Stimulated activated CD4-positive, alpha-beta T cell treated with anti-CD3 and anti-CD28 coated beads, Interleukin-15, amount 100 ng/mL, for 24 hours (primary cell): ENCODE results near the gene ABCA5.
A peak's percentile ranks its signal among the peaks of the same experiment; 100 is the strongest.

Experiments used
- DNase-seq: peaks from one replicate; pipeline ENCODE4 v3.0.0-alpha.2; 2020

ABCA5 gene

GRCh38 chr17:69327060-69327831 is at the start of gene ABCA5:
ABCA5 (minus strand) TSS chr17:69327133; CDS start chr17:69314415, 12,718 bp downstream.
- peak; percentile 88 for DNase-seq

GRCh38 chr17:69375229-69375628 is 48.3 kb upstream of the ABCA5 start:
- no peak for DNase-seq

DNA sequence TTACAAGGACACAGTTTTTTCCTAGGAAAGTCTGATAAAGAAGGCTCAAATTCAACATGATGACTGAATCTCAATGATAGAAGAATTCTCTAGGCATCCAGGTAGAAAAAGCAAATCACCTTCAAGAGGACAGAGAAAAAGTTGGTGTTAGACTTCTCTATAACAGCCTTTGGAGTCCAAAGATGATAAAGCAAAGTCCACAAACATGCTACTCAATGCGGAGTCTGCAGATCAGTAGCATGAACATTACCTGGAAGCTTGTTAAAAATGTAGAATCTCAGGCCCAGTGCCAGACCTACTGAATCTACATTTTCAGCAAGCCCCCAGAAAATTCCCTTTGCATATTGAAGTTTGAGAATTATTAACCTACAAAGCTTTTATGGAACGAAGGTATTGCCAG is 46.1 kb upstream of the ABCA5 start:
- no peak for DNase-seq

GRCh38 chr17:69367298-69367697 is 40.4 kb upstream of the ABCA5 start:
- no peak for DNase-seq

GRCh38 chr17:69363488-69364210 is 36.7 kb upstream of the ABCA5 start:
- no peak for DNase-seq

DNA sequence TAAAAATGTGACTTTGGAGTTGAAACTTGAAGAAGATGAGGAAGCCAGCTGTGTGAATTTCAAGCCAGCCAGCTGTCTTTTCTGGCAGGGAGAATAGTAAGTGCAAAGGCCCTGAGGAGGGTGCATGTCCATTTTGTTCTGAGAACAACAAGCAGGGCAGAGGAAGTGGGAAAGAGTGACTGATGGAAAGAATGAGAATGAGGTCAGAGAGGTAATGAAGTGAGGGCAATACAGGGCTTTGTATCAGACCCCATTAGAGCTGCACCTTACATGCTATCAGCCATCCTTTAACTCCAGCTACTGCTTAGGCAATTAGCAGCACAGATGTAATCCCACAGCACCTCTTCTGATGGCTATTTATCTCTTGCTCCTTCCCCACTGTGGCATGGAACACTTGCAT is 34.2 kb upstream of the ABCA5 start:
- DNase-seq: no peak

- DNase-seq: no peak
Observed at GRCh38 chr17:69358688-69359596, 32.0 kb upstream of the ABCA5 start.

DNA sequence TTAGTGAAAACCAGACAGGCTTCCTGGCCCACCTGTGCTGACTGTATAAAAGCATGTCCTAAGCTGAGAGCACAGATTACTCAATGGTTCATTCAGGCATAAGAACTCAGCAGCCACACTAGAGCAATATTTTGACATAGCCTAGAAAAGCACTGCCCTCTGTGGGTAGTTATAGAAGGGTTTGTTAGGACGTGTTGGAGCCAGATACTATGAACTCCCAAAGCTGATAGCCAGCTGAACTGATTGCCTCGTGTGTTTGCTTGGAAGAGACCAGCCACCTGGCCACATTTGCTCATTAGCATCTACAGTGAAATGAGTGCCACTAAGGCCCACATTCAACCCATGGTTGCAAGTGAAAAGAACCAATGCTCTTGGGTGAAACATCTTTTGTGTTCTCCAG is 30.8 kb upstream of the ABCA5 start:
- no peak for DNase-seq

GRCh38 chr17:69356625-69357024 is 29.7 kb upstream of the ABCA5 start:
- no peak for DNase-seq

GRCh38 chr17:69350911-69351310 is 24.0 kb upstream of the ABCA5 start:
- DNase-seq: no peak

- DNase-seq: no peak
Observed at GRCh38 chr17:69348429-69348828, 21.5 kb upstream of the ABCA5 start.

GRCh38 chr17:69346766-69347165 is 19.8 kb upstream of the ABCA5 start:
- DNase-seq: no peak

DNA sequence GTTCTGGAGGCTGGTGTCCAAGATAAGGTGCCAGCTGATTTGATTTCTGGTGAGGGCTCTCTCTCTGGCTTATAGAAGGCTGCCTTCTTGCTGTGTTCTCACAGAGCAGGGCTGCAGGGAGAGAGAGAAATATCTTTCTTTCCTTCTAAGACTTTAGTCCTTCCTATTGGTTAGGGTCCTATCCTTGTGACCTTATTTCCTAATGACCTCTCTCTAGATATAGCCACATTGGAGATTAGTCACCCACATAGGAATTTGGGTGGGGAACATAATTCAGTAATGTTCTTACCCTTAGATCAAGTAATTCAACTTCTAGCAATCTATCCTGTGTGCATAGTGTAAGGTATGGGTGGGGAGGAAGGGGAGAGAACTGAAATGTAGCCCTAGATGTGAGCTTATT is 18.0 kb upstream of the ABCA5 start:
- DNase-seq: no peak

DNA sequence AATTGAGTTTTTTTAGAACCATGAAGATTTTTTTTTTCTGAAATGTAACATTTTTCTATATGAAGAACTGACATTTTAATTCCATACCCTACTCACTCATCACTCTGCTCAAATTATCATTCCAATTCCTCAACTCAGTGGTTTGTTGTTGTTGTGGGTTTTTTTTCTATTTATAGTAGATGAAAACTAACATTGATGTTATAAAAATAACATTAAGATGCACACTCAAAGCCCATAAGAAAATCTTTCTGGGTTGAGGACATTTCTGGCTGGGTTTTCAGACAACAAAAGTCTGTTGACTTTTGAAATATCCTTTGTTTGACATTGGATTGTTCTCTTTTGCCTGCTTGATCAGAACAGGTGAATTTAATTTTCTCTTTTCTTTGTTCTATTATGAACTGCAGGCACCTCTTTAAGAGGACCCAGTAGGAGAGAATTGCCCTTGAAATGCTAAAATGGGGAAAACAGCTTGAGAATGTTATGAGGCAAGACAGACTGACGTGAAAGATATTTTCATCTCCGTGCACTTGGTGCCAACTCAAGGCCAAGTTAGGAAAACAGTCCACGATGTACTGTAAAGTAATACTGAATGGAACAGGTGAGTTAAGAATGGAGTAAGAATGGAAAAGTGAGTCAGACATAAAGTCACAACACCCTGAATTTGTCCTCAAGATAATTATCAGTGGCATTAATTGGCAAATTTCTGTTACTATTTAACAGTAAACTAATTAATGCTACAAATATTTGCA is 16.1 kb upstream of the ABCA5 start:
- DNase-seq: no peak

GRCh38 chr17:69339937-69340336 is 13.0 kb upstream of the ABCA5 start:
- no peak for DNase-seq

DNA sequence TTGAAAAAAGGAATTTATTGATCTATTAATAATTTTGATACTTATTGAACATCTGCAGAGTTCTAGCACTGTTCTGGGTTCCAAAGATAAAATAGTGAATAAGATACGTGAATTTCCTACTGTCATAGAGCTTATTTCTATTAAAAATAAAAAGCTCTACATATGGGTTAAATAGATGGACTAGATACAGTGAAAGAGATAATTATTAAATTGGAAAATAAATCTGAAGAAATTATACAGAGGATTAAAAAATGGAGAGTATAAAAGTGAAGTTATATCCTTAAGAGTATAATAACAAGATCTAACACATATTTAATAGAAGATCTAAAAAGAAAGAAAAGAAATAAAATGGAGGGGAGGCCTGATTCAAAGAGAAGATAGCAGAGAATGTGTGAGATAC is 10.1 kb upstream of the ABCA5 start:
- no peak for DNase-seq

DNA sequence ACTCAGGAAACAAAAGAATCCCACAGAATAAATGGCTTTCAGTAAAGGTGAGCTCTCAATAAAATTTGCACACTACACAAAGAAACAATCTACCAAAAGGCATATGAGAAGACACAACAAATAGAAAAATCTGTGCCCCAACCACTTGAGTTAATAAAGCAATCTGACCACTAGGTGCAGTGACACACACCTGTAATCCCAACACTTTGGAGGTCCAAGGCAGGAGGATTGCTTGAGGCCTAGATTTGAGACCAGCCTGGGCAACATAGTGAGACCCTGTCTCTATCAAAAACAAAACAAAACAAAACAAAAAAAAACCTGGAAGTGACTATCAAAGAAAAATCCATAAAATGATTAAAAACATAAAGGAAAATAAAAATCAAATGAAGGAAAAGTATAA is 9.6 kb upstream of the ABCA5 start:
- DNase-seq: no peak

DNA sequence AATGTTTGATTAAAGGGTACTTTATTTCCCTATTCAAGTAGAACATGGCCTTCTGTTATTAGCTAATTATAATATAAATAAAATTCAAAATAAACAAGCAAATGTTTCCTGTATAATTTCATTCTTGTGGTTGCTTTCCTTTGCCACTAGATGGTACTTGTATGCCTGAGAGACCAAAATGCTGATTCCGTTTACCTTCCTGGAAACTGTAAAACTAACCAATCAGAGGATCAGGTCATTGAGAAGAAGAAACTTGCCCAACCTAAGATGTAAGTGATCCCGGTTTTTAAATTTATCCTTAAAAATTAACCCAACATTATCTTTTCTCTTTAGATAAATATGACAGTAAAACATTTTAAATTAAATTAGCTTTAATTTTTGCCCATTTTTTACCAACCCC is 8.1 kb upstream of the ABCA5 start:
- no peak for DNase-seq

- DNase-seq: no peak
Observed at GRCh38 chr17:69333561-69333960, 6.6 kb upstream of the ABCA5 start.

DNA sequence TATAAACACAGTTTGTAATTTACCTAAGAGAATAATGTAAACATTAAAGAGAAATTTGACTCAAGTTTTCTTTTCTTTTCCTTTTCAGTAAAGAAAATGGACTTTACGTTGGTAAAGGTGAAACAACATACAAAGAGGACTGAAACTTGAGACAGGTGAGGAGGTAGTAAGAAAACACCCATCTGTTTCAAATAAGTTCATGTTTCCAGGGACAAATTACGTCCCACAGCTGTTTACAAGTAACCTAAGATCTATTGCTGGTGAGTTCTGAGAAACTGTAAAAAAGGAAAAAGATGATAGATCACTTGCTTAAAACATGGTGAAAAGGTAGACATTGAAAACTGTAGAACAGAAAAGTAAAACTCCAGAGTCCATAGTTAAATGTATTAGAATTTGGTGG is 4.8 kb upstream of the ABCA5 start:
- DNase-seq: no peak

DNA sequence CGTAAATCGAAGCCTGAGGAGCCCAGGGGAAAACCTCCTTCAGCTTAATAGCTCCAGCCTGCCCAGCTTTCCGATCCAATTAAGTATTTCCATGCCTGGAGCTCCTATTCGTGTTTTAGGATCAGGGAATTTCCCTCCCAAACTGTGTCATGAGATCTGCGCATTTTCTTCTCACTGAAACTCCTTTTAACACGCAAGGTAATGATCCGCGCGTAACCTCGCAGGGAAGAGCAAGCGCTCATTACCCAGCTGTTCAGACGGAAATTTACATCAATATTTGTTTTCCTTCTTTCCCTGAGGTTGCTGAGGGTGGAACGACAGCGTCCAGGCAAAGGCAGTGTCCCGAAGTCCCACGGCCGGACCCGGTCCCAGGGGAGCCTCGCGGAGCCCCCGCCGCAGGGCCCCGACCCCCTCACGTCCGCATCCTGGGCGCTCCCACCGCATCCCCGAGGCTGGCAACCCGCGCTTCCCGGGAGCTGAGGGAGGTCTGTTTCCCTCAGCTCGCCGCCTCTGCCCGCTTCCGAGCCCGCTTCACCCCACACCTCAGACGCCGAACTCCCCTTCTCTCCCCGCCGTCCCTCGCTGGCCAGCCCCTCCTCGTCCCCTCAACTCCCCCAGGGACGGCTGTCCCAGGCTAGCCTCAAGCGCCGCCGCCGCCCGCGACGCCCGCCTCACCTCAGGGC is 415 bp downstream of the ABCA5 start:
- peak; percentile 18 for DNase-seq
